Measurements from ENCODE around the gene HSP90AB1. TPM values are rescaled to one million over a fixed set of nuclear protein-coding genes. Genes with fewer than 3 reads are reported as not detected.

The HSP90AB1 gene
- polyA plus RNA-seq, 3 donors: 119 to 242 (median 145) TPM

- H3K36me3 Mint-ChIP-seq: peaks cover 4 to 6% of the 10 kb centered on the region in 2 donors
- H3K27me3 Mint-ChIP-seq (ENCODE audit: low read depth in 3 of 3): peaks cover 61 to 72% (median 72%) of the 10 kb centered on the region in 3 donors
- Histone ChIP-seq H3K36me3 (replicated peaks in 1 of 2; ENCODE audit: control insufficient read depth in 1 of 2, insufficient read depth in 2 of 2, low read length in 2 of 2) (no peaks in the 10 kb centered on the region), H3K79me2 (ENCODE audit: insufficient read depth, low read length) (no peaks in the 10 kb centered on the region), H2AFZ (ENCODE audit: insufficient read depth, low read depth, low read length, poor library complexity, severe bottlenecking) (no peak overlapping the region), H3K4me3 (replicated peaks in 1 of 3; ENCODE audit: low read depth in 2 of 3, low read length in 3 of 3) (no peak overlapping the region), H3K9me3 (replicated peaks in 1 of 2; ENCODE audit: control insufficient read depth in 1 of 2, insufficient read depth in 1 of 2, low read length in 2 of 2) (peaks cover 0 to 14% of the 10 kb centered on the region in 2 donors), H4K20me1 (ENCODE audit: insufficient read depth, low read length) (no peaks in the 10 kb centered on the region), H3K27ac (ENCODE audit: low read depth in 1 of 2, low read length in 2 of 2) (no peak overlapping the region), H3K27me3 (ENCODE audit: control insufficient read depth in 2 of 2, insufficient read depth in 2 of 2, low read length in 2 of 2) (peaks cover 44 to 72% of the 10 kb centered on the region in 2 donors), H3K4me2 (replicated peaks; ENCODE audit: extremely low read depth, low read length, poor library complexity, severe bottlenecking) (peak overlapping the region; percentile 20), H3K9ac (ENCODE audit: insufficient read depth, low read length, poor library complexity, severe bottlenecking) (no peak overlapping the region), H3K4me1 (ENCODE audit: control insufficient read depth in 1 of 2, insufficient read depth in 2 of 2, low read length in 2 of 2) (peaks cover 15 to 21% of the 10 kb centered on the region in 2 donors)
- no peak for DNase-seq
- intact Hi-C loops (cut with micrococcal nuclease): no loop called here
- peak overlapping the region; percentile 34 to 80 for H3K4me3 Mint-ChIP-seq
- H3K4me1 Mint-ChIP-seq: peaks cover 20% of the 10 kb centered on the region
- no peak overlapping the region for H3K27ac Mint-ChIP-seq
- WGBS (ENCODE audit: insufficient coverage): under 1% methylated on average over 55 of the region's 90 CpGs
- H3K9me3 Mint-ChIP-seq: peaks cover 0 to 20% (median 9%) of the 10 kb centered on the region in 7 donors
- no peak for TF ChIP-seq CTCF (IDR thresholded peaks at IDR 0.05)
These were observed 23.9 kb downstream of the HSP90AB1 start for GRCh38 chr6:44270526-44271405.

GRCh38 chr6:44271406-44271723 lies 24.5 kb downstream of the HSP90AB1 start:
- Histone ChIP-seq H3K4me3 (replicated peaks in 1 of 3; ENCODE audit: low read depth in 2 of 3, low read length in 3 of 3) (no peak overlapping the region), H4K20me1 (ENCODE audit: insufficient read depth, low read length) (no peaks in the 10 kb centered on the region), H3K4me1 (ENCODE audit: control insufficient read depth in 1 of 2, insufficient read depth in 2 of 2, low read length in 2 of 2) (peaks cover 9 to 19% of the 10 kb centered on the region in 2 donors), H3K36me3 (replicated peaks in 1 of 2; ENCODE audit: control insufficient read depth in 1 of 2, insufficient read depth in 2 of 2, low read length in 2 of 2) (no peaks in the 10 kb centered on the region), H3K9me3 (replicated peaks in 1 of 2; ENCODE audit: control insufficient read depth in 1 of 2, insufficient read depth in 1 of 2, low read length in 2 of 2) (peaks cover 0 to 14% of the 10 kb centered on the region in 2 donors), H3K79me2 (ENCODE audit: insufficient read depth, low read length) (no peaks in the 10 kb centered on the region), H3K27me3 (ENCODE audit: control insufficient read depth in 2 of 2, insufficient read depth in 2 of 2, low read length in 2 of 2) (peaks cover 44 to 75% of the 10 kb centered on the region in 2 donors), H3K27ac (ENCODE audit: low read depth in 1 of 2, low read length in 2 of 2) (no peak overlapping the region), H2AFZ (ENCODE audit: insufficient read depth, low read depth, low read length, poor library complexity, severe bottlenecking) (no peak overlapping the region), H3K4me2 (replicated peaks; ENCODE audit: extremely low read depth, low read length, poor library complexity, severe bottlenecking) (no peak overlapping the region), H3K9ac (ENCODE audit: insufficient read depth, low read length, poor library complexity, severe bottlenecking) (no peak overlapping the region)
- Mint-ChIP-seq H3K4me1 (peaks cover 14% of the 10 kb centered on the region), H3K4me3 (peak overlapping the region in 1 of 2 donors; percentile 80), H3K27me3 (ENCODE audit: low read depth in 3 of 3) (peaks cover 62 to 76% (median 75%) of the 10 kb centered on the region in 3 donors), H3K36me3 (peaks cover 4 to 6% of the 10 kb centered on the region in 2 donors), H3K9me3 (peaks cover 0 to 20% (median 9%) of the 10 kb centered on the region in 7 donors), H3K27ac (no peak overlapping the region)
- intact Hi-C loops (cut with micrococcal nuclease): no loop called here
- 88% methylated on average over 3 of the region's 6 CpGs for WGBS (ENCODE audit: insufficient coverage)
- DNase-seq: no peak
- TF ChIP-seq CTCF (IDR thresholded peaks at IDR 0.05): no peak

All from CD14-positive monocyte (primary cell).